ENCODE data around the gene FAM110D.
A peak's percentile ranks its signal among the peaks of the same experiment; 100 is the strongest.

The FAM110D gene

DNA sequence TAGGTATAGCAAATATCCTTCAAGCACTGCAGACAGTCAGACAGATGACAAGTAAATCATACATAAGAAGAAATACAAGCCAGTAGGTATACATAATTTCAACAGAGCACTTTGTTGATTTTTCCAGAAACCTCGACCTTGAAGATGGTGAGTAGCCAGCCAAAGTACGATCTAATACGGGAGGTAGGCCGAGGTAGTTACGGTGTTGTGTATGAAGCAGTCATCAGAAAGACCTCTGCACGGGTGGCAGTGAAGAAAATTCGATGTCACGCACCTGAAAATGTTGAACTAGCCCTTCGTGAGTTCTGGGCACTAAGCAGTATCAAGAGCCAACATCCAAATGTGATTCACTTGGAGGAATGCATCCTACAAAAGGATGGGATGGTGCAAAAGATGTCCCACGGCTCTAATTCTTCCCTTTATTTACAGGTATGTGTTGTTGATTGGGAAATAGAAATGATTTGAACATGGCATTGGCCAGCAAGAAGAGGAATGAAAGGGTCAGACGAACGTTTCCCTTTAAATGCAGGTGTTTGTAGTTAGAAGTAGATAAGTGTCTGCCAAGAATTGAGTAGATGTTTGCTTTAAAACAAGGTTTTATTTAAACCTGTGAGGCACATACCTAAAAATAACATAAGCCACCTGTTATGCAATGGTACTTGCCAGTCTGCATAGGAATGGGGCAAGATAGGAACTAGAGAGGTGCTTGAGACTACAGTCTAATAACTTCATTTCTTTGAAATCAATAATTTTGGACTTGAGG lies 44.5 kb upstream of the FAM110D start:
- TF ChIP-seq, protein P1, sequence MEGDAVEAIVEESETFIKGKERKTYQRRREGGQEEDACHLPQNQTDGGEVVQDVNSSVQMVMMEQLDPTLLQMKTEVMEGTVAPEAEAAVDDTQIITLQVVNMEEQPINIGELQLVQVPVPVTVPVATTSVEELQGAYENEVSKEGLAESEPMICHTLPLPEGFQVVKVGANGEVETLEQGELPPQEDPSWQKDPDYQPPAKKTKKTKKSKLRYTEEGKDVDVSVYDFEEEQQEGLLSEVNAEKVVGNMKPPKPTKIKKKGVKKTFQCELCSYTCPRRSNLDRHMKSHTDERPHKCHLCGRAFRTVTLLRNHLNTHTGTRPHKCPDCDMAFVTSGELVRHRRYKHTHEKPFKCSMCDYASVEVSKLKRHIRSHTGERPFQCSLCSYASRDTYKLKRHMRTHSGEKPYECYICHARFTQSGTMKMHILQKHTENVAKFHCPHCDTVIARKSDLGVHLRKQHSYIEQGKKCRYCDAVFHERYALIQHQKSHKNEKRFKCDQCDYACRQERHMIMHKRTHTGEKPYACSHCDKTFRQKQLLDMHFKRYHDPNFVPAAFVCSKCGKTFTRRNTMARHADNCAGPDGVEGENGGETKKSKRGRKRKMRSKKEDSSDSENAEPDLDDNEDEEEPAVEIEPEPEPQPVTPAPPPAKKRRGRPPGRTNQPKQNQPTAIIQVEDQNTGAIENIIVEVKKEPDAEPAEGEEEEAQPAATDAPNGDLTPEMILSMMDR (IDR thresholded peaks at IDR 0.05; ENCODE audit: control insufficient read depth, extremely low read depth, insufficient read depth), result no peak

DNA sequence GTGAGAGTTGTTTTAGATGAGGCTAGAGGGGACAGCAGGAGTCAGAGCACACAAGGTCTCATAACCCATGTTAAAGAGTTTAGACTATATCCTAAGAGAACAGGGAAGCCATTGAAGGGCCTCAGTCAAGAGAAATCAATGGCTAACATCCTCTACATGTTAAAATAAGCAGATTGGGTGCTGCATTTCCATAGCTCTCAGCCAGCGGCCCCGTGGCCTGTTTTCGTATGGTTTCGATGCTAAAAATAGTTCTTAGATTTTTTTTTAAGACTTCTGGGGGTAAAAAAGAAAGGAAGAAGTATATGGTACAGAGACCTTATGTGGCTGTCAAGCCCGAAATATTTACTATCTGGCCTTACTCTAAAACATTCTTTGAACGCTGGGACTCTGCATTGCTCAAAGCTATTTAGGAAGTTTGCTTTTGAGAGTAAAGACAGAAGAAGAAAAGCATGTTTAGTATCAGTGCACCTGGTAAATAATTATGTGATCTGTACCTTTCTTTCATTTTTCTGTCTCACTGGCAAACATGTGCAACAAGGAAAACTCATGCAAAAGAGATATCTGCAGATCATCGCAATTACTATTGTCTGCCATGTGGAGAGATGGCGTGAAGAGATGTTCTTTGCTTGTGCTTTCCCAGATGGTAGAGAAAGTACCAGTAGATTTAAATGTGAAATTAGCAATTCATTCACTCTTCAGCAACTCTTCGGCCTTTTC lies 38.8 kb upstream of the FAM110D start:
- no peak for DNase-seq (ENCODE audit: low read depth)
- TF ChIP-seq, protein P1 (IDR thresholded peaks at IDR 0.05; ENCODE audit: control insufficient read depth, extremely low read depth, insufficient read depth), result no peak

More for the DNA sequence above, 44.5 kb upstream of the FAM110D start:
- no peak overlapping the region for H3K4me3 ChIP-seq (ENCODE audit: low read depth, low read length)
- DNase-seq (ENCODE audit: low read depth), result peak; percentile 70

DNA sequence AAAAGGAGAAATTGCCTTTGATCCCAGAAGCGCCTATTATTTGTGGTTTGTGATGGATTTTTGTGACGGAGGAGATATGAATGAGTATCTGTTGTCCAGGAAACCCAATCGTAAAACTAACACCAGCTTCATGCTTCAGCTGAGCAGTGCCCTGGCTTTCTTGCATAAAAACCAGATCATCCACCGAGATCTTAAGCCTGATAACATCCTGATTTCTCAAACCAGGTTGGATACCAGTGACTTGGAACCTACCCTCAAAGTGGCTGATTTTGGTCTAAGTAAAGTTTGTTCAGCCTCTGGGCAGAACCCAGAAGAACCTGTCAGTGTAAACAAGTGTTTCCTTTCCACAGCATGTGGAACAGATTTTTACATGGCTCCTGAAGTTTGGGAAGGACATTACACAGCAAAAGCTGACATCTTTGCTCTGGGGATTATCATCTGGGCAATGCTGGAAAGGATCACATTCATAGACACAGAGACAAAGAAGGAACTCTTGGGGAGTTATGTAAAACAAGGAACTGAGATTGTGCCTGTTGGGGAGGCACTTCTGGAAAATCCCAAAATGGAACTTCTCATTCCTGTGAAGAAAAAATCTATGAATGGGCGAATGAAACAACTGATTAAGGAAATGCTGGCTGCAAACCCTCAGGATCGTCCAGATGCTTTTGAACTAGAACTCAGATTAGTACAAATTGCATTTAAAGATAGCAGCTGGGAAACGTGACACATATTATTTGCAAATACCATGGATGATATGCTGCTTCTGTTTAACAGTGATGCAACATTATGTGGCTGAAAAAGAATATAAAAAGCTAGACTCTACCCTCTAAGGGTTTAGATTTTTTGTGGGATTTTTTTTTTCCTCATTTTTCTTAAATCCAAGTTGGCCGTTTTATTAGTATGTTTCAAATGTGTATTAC lies 36.8 kb upstream of the FAM110D start:
- TF ChIP-seq, protein P1 (IDR thresholded peaks at IDR 0.05; ENCODE audit: control insufficient read depth, extremely low read depth, insufficient read depth), result no peak
- no peak overlapping the region for H3K4me3 ChIP-seq (ENCODE audit: low read depth, low read length)
- DNase-seq (ENCODE audit: low read depth), result no peak

More for the DNA sequence above, 38.8 kb upstream of the FAM110D start:
- no peak overlapping the region for H3K4me3 ChIP-seq (ENCODE audit: low read depth, low read length)

DNA sequence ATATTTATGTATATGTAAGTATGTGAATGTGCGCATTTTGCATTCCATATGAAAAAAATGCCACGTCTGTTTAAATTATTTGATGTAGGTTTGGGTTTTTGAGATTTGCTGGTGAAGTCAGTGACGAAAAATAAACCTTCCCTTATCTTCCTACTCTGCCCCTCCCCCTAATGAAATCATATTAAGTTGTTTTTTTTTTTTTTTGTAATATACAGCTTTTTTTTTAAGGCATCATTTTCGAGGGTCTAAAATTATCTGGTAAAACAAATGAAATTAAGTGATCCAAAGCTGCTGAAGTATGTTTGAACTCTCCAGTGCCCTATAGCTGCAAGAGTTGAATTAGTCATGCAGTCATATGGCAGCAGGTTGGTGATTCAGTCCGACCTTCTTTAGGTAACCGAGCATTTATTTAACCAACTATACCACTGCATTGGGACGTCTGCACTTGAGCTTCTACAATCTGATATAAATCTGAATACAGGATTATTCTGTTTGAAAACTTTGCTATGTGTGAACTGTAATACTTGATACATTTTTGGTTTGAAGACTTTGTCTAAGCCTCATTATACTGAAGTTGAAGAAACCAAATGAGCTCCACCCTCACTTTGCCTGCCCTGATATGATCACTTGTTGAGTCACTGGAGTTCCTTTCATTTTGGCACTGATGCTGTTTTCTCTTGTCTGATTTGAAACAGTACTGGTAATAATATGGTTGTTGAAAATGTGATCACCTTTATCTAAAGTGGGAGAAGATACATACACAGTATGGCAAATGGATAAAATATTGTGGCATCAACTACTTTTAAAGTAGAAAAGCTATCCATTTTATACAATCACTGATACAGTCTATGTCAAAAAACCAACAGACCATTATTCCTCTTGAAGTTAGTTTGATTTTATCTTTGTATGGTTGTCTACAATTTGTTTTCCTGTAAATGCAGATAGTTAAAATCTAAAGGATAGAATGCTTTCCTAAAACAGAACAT lies 35.6 kb upstream of the FAM110D start:
- TF ChIP-seq, protein P1 (IDR thresholded peaks at IDR 0.05; ENCODE audit: control insufficient read depth, extremely low read depth, insufficient read depth), result no peak
- H3K4me3 ChIP-seq (ENCODE audit: low read depth, low read length), result no peak overlapping the region
- no peak for DNase-seq (ENCODE audit: low read depth)

DNA sequence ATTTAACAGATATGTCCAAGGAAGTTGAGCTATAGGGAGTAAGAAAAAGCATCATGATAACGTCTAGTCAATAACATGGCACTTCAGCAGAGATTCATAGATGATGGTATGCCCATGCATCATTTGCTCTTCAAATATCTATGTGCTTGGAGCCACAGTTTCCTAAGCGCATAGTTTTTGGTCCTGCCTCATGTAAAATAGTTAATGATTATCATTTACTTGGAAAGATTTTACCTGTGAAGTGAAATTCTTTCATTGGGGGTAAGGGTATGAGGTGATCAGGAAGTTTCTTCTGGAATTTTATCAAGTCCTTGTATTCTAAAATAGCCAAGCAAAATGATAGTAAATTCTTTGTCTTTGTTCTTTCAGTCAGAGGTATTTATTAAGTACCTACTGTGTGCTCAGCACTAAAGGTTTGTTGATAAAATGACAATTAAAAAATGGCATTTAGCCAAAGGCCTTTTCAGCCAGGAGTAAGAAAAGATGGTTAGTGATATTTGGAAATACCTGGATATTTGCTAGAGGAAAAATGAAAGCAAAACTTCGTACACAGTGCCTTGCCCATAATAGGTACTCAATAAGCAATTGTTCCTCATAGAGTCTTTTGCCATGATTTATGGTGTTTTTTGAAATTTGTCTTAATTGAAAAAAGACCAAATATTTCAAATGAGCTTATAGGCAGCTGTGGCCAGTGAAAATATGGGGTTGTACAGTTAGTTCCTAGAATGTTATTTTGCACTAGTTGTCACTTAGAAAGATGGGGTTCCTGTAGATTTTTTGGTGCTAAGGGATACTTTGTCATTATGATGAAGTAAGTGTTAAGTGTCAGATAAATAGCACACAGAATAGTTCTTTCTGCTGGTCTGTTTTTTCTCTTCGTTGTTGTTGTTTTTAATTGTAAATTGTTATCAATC lies 34.2 kb upstream of the FAM110D start:
- TF ChIP-seq, protein P1 (IDR thresholded peaks at IDR 0.05; ENCODE audit: control insufficient read depth, extremely low read depth, insufficient read depth), result no peak
- DNase-seq (ENCODE audit: low read depth), result no peak
- no peak overlapping the region for H3K4me3 ChIP-seq (ENCODE audit: low read depth, low read length)

Data from LNCaP clone FGC (cell line).